ENCODE results near the gene RNMT.
"Not testable (repeated sequence)": the region's sequence is repeated elsewhere in the genome, so short reads cannot be mapped to it uniquely, and the experiment has no call there.

RNMT gene

GRCh38 chr18:13726232-13726971 lies at the start of gene RNMT, which contains the start of gene FAM210A:
RNMT (plus strand) TSS chr18:13726673; CDS start chr18:13731518, 4,845 bp downstream.
FAM210A (minus strand) TSS chr18:13726558; CDS start chr18:13682077, 44,481 bp downstream.
- DNase-seq = peak; percentile 63

GRCh38 chr18:13677350-13677749 lies 49.1 kb upstream of the RNMT start:
- DNase-seq = not testable (repeated sequence)

DNA sequence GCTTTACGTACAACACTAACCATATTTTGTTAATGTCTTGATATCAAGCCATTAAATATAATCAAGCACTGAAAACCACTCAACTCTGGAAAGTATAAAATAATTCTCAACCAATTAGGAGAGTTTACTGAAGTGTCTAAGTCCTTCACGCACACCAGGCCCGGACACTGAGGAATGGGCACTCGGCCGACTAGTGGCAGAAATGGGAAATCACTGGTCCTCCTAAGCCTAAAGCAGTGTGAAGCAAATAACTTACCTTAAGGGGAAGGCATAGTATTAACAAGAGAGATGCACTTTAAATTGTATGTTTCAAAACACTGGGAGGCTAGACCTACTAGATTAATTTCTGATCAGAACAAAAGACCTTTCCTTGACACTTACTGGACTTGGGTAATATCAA lies 45.9 kb upstream of the RNMT start:
- DNase-seq = no peak

- DNase-seq = no peak
Observed at GRCh38 chr18:13681701-13682100, 44.8 kb upstream of the RNMT start.

DNA sequence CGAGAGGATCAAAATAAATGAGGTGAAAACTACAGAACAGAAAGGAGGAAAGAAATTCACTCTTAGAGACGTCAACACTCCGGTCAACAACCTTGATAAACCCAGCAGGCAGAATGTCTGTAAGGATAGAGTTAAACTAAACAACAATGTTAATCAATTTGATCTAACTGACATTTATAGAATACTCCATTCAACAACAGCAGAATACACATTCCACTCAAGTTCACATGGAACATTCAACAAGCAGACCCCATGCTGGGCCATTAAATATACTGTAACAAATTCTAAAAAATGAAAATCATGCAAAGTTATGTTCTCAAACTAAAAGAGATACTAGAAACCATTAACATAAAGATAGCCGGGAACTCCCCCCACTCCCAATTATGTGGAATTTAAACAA lies 41.9 kb upstream of the RNMT start:
- DNase-seq = no peak

GRCh38 chr18:13688191-13689136 lies 38.0 kb upstream of the RNMT start:
- no peak for DNase-seq

DNA sequence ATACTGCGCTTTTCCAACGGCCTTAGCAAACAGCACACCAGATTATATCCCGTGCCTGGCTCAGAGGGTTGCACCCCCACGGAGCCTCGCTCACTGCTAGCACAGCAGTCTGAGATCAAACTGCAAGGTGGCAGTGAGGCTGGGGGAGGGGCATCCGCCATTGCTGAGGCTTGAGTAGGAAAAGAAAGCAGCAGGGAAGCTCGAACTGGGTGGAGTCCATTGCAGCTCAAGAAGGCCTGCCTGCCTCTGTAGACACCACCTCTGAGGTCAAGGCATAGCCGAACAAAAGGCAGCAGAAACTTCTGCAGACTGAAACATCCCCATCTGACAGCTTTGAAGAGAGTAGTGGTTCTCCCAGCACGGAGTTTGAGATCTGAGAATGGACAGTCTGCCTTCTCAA lies 36.4 kb upstream of the RNMT start:
- DNase-seq = not testable (repeated sequence)

DNA sequence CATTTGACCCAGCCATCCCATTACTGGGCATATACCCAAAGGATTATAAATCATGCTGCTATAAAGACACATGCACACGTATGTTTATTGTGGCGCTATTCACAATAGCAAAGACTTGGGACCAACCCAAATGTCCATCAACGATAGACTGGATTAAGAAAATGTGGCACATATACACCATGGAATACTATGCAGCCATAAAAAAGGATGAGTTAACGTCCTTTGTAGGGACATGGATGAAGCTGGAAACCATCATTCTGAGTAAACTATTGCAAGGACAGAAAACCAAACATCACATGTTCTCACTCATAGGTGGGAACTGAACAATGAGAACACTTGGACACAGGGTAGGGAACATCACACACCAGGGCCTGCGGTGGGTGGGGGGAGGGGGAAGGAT lies 31.1 kb upstream of the RNMT start:
- DNase-seq = not testable (repeated sequence)

- no peak for DNase-seq
Observed at GRCh38 chr18:13696961-13697360, 29.5 kb upstream of the RNMT start.

GRCh38 chr18:13700153-13700552 lies 26.3 kb upstream of the RNMT start:
- no peak for DNase-seq

- DNase-seq = no peak
Observed at GRCh38 chr18:13703899-13704298, 22.6 kb upstream of the RNMT start.

DNA sequence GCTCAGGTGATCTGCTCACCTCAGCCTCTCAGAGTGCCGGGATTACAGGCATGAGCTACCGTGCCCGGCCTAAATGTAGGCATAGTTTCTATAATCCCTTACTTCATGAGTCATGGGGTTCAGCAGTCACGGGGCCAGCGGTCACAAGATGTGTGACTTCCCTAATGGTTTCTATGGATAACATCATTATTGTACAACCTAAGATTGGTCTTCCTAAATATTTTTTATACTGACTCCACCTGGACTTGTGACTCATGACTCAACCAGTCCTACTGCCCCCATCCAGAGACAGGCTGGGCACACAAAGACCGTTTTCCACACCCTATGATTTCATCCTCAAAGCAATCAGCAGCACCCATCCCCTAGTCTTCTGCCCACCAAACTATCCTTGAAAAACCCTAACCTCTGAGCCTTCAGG lies 16.1 kb upstream of the RNMT start:
- no peak for DNase-seq

DNA sequence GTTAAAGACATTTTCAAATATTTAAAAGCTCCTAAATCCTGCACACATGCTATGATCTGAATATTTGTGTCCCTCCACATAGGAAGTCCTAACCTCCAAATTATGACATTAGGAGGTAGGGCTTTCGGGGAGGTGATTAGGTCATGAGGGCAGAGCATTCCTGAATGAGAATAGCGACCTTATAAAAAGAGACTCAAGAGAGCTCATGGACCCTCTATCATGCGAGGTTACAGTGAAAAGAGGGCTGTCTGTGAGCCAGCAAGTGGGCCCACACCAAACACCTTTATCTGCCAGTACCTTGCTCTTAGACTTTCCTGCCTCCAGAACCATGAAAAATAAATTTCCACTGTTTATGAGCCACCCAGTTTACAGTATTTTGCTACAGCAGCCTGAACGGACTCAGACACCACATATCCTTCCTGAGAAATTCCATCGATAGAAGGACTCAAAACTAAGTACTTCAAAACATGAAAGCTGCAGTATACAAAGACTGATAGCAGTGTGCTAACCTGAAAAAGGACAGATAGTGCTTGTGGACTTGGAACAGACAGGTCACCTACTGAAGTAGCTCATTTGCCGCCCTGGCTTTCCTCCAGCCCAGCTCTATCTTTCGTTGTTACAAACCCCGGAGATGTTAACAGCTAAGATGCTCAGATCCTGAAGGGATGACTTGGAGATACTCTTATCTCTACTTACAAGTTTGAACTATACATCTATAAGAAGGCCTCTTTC lies 13.9 kb upstream of the RNMT start:
- no peak for DNase-seq

- DNase-seq = no peak
Observed at GRCh38 chr18:13713455-13714055, 12.9 kb upstream of the RNMT start.

- DNase-seq = no peak
Observed at GRCh38 chr18:13715330-13715729, 11.1 kb upstream of the RNMT start.

DNA sequence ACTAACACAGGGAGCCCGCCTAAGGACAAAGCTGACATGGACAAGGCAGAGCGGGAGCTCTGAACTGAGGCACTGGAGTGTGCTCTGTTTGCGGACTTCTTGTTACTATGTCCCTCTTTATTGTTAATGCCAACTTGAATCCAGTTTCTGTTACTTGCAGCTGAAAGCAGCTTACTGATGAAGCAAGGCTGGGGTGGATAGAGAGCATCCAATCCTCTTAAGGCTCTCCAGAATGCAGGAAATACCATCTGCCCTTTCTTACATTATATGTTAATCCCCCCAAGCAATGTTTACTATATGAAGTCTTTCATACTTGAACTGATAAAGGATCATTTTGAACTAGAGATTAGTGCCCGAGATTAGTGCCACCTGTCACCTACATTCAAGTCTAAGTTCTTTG lies 9.6 kb upstream of the RNMT start:
- no peak for DNase-seq

DNA sequence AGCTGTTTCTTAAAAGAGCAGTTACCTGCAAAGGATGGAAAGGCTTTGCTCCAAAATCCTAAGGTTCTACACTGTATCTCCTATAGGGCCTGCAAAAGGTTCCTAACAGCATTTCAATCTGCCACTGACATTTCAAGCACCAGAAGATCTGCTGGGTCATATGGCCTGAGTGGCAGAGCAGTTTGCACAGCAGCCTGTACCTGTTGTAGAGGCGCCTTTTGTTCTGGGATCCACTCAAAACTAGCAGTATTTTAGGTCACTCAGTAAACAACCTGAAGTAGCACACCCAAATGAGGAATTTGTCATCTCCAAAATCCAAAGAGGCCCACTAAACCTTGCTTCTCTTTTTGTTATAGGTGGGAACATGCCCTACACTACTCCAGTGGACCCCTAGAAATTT lies 6.3 kb upstream of the RNMT start:
- DNase-seq = no peak

GRCh38 chr18:13720847-13721246 lies 5.6 kb upstream of the RNMT start:
- DNase-seq = no peak

GRCh38 chr18:13725566-13726231 lies 774 bp upstream of the RNMT start:
- DNase-seq = no peak

- DNase-seq = no peak
Observed at GRCh38 chr18:13726972-13727331, 479 bp downstream of the RNMT start.

- DNase-seq = no peak
Observed at GRCh38 chr18:13730481-13730880, 4.0 kb downstream of the RNMT start.

- no peak for DNase-seq
Observed at GRCh38 chr18:13735681-13736080, 9.2 kb downstream of the RNMT start.

Data from NCI-H1417 treated with DMSO at 0.1 percent for 48 hours (cell line).